Karpas-422 (cell line): ENCODE results near the gene AOAH. TPM values are rescaled to one million over a fixed set of nuclear protein-coding genes. Genes with fewer than 3 reads are reported as not detected.

Source experiments
- DNase-seq: peaks from one replicate; pipeline ENCODE4 v3.0.0-alpha.2; 2015
- H2AFZ ChIP-seq: fragments of 200-600 bp; sonication (generic); 2 replicates; pipeline ENCODE4 v1.6.1; 2014; ENCODE audit warnings: antibody characterized with exemption, low read length, mixed read lengths
- H3K27ac ChIP-seq: fragments of 200-600 bp; sonication (generic); 2 replicates; pipeline ENCODE4 v1.5.1; 2014; ENCODE audit warnings: mild to moderate bottlenecking, low read length, moderate library complexity
- H3K27me3 ChIP-seq: fragments of 200-600 bp; sonication (generic); 2 replicates; pipeline ENCODE4 v1.6.1; 2014; ENCODE audit warnings: low read length, mixed read lengths
- H3K36me3 ChIP-seq: fragments of 200-600 bp; sonication (generic); 2 replicates; pipeline ENCODE4 v1.6.1; 2014; ENCODE audit warnings: low read length, mixed read lengths; ENCODE audit not compliant: insufficient read depth
- H3K4me1 ChIP-seq: fragments of 200-600 bp; sonication (generic); 2 replicates; pipeline ENCODE4 v1.6.1; 2014; ENCODE audit warnings: mild to moderate bottlenecking, low read length, mixed read lengths
- H3K4me2 ChIP-seq: fragments of 200-600 bp; sonication (generic); 2 replicates; pipeline ENCODE4 v1.6.1; 2014; ENCODE audit warnings: low read length, low read depth, mild to moderate bottlenecking; ENCODE audit not compliant: poor library complexity, severe bottlenecking
- H3K4me3 ChIP-seq: fragments of 200-600 bp; sonication (generic); 2 replicates; pipeline ENCODE4 v1.5.1; 2014; ENCODE audit warnings: mild to moderate bottlenecking, antibody characterized with exemption, low read length, mixed read lengths
- H3K79me2 ChIP-seq: fragments of 200-600 bp; sonication (generic); 2 replicates; pipeline ENCODE4 v1.6.1; 2014; ENCODE audit warnings: mild to moderate bottlenecking, low read length, mixed read lengths
- H3K9ac ChIP-seq: fragments of 200-600 bp; sonication (generic); 2 replicates; pipeline ENCODE4 v1.6.0; 2014; ENCODE audit warnings: low read length
- H3K9me2 ChIP-seq: fragments of 200-600 bp; sonication (generic), shearing (Covaris generic); replicated peaks from 2 replicates; pipeline ENCODE4 v1.6.0; 2014; ENCODE audit warnings: mild to moderate bottlenecking, low read length, moderate library complexity; ENCODE audit not compliant: insufficient read depth
- H3K9me3 ChIP-seq: fragments of 300-700, 200-600 bp; sonication (generic); 2 replicates; pipeline ENCODE4 v1.6.1; 2014; ENCODE audit warnings: low read length, mixed read lengths
- H4K20me1 ChIP-seq: fragments of 200-600 bp; sonication (generic); 2 replicates; pipeline ENCODE4 v1.6.1; 2014; ENCODE audit warnings: mild to moderate bottlenecking, antibody characterized with exemption, low read length, low read depth; ENCODE audit not compliant: insufficient read depth
- total RNA-seq: library from RNA; depleted of rRNA; stranded (reverse); fragments of >200 nt; shearing (Covaris generic); gene quantifications from 2 replicates; pipeline ENCODE4 v1.2.3, GENCODE V29; 2014; ENCODE audit warnings: low replicate concordance

Gene AOAH
- total RNA-seq, 1 experiment from 2014 or later: not detected

- Histone ChIP-seq H3K36me3 (no peaks in the 10 kb centered on the region), H3K79me2 (no peaks in the 10 kb centered on the region), H3K27me3 (no peaks in the 10 kb centered on the region), H3K27ac (no peak overlapping the region), H3K4me1 (no peaks in the 10 kb centered on the region), H3K9ac (no peak overlapping the region), H3K9me2 (no peaks in the 10 kb centered on the region), H4K20me1 (no peaks in the 10 kb centered on the region), H3K4me3 (no peak overlapping the region), H3K9me3 (no peaks in the 10 kb centered on the region), H3K4me2 (no peak overlapping the region), H2AFZ (no peak overlapping the region)
- no peak for DNase-seq
These were observed 201.8 kb downstream of the AOAH start for GRCh38 chr7:36522453-36523007.

GRCh38 chr7:36521911-36522310 lies 202.4 kb downstream of the AOAH start:
- Histone ChIP-seq H2AFZ (no peak overlapping the region), H3K4me3 (no peak overlapping the region), H3K36me3 (no peaks in the 10 kb centered on the region), H4K20me1 (no peaks in the 10 kb centered on the region), H3K9me2 (no peaks in the 10 kb centered on the region), H3K27me3 (no peaks in the 10 kb centered on the region), H3K79me2 (no peaks in the 10 kb centered on the region), H3K27ac (no peak overlapping the region), H3K4me1 (no peaks in the 10 kb centered on the region), H3K4me2 (no peak overlapping the region), H3K9me3 (no peaks in the 10 kb centered on the region), H3K9ac (no peak overlapping the region)
- no peak for DNase-seq

GRCh38 chr7:36521133-36521532 lies 203.2 kb downstream of the AOAH start:
- H3K9me2 ChIP-seq: no peaks in the 10 kb centered on the region
- H3K27ac ChIP-seq: no peak overlapping the region
- no peaks in the 10 kb centered on the region for H3K27me3 ChIP-seq
- no peaks in the 10 kb centered on the region for H3K9me3 ChIP-seq
- H3K4me3 ChIP-seq: no peak overlapping the region
- H3K79me2 ChIP-seq: no peaks in the 10 kb centered on the region
- H3K9ac ChIP-seq: no peak overlapping the region
- H2AFZ ChIP-seq: no peak overlapping the region
- H3K36me3 ChIP-seq: no peaks in the 10 kb centered on the region
- H3K4me2 ChIP-seq: no peak overlapping the region
- peaks cover 3% of the 10 kb centered on the region; the same call in 1 of the 2 replicates for H3K4me1 ChIP-seq
- DNase-seq: no peak
- H4K20me1 ChIP-seq: no peaks in the 10 kb centered on the region

GRCh38 chr7:36515847-36516246 lies 208.4 kb downstream of the AOAH start:
- H3K79me2 ChIP-seq: no peaks in the 10 kb centered on the region
- DNase-seq: no peak
- H3K4me3 ChIP-seq: no peak overlapping the region
- no peaks in the 10 kb centered on the region for H3K27me3 ChIP-seq
- H3K4me2 ChIP-seq: no peak overlapping the region
- no peak overlapping the region for H2AFZ ChIP-seq
- H3K9me3 ChIP-seq: no peaks in the 10 kb centered on the region
- no peak overlapping the region for H3K9ac ChIP-seq
- no peak overlapping the region for H3K27ac ChIP-seq
- H3K9me2 ChIP-seq: no peaks in the 10 kb centered on the region
- peaks cover 3% of the 10 kb centered on the region; the same call in 1 of the 2 replicates for H3K4me1 ChIP-seq
- no peaks in the 10 kb centered on the region for H4K20me1 ChIP-seq
- no peaks in the 10 kb centered on the region for H3K36me3 ChIP-seq

- no peak overlapping the region for H3K4me2 ChIP-seq
- H3K27me3 ChIP-seq: no peaks in the 10 kb centered on the region
- H2AFZ ChIP-seq: no peak overlapping the region
- no peaks in the 10 kb centered on the region for H3K9me2 ChIP-seq
- H3K27ac ChIP-seq: no peak overlapping the region
- H3K79me2 ChIP-seq: no peaks in the 10 kb centered on the region
- no peaks in the 10 kb centered on the region for H4K20me1 ChIP-seq
- no peak overlapping the region for H3K9ac ChIP-seq
- DNase-seq: no peak
- no peaks in the 10 kb centered on the region for H3K36me3 ChIP-seq
- no peak overlapping the region for H3K4me3 ChIP-seq
- no peaks in the 10 kb centered on the region for H3K9me3 ChIP-seq
- H3K4me1 ChIP-seq: peaks cover 3% of the 10 kb centered on the region; the same call in 1 of the 2 replicates
These were observed 209.7 kb downstream of the AOAH start for GRCh38 chr7:36514289-36515243.

DNA sequence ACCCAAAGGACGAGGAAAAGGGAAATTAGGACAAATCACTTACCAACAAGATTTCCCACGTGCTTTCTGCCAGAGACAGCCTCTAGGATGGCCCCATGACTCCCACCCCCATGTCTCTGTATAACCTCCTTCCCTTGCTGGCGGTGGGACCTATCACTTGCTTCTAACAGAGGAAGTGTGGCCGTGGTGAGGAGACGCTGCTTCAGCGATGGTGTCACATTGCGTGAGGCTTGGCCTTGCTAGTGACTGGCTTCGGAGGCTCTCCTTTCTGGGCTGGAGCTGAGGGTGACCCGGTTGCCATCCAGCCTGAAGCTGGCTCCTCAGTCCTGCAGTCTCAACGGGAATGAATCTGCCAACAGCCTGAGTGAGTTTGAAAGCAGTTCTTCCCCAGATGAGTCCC lies 210.9 kb downstream of the AOAH start:
- H3K9ac ChIP-seq: no peak overlapping the region
- H3K4me2 ChIP-seq: no peak overlapping the region
- no peak overlapping the region for H2AFZ ChIP-seq
- DNase-seq: no peak
- H3K9me3 ChIP-seq: no peaks in the 10 kb centered on the region
- no peaks in the 10 kb centered on the region for H3K9me2 ChIP-seq
- no peak overlapping the region for H3K27ac ChIP-seq
- no peaks in the 10 kb centered on the region for H3K27me3 ChIP-seq
- peaks cover 3% of the 10 kb centered on the region; the same call in 1 of the 2 replicates for H3K4me1 ChIP-seq
- no peaks in the 10 kb centered on the region for H3K36me3 ChIP-seq
- no peaks in the 10 kb centered on the region for H3K79me2 ChIP-seq
- no peak overlapping the region for H3K4me3 ChIP-seq
- H4K20me1 ChIP-seq: no peaks in the 10 kb centered on the region

- Histone ChIP-seq H3K4me3 (no peak overlapping the region), H3K4me2 (no peak overlapping the region), H3K79me2 (no peaks in the 10 kb centered on the region), H3K4me1 (peaks cover 3% of the 10 kb centered on the region; the same call in 1 of the 2 replicates), H3K36me3 (no peaks in the 10 kb centered on the region), H3K27me3 (no peaks in the 10 kb centered on the region), H3K9me3 (no peaks in the 10 kb centered on the region), H3K9ac (no peak overlapping the region), H4K20me1 (no peaks in the 10 kb centered on the region), H2AFZ (no peak overlapping the region), H3K27ac (no peak overlapping the region), H3K9me2 (no peaks in the 10 kb centered on the region)
- DNase-seq: no peak
These were observed 211.7 kb downstream of the AOAH start for GRCh38 chr7:36512616-36513015.

- Histone ChIP-seq H3K4me1 (no peaks in the 10 kb centered on the region), H3K9me2 (no peaks in the 10 kb centered on the region), H2AFZ (no peak overlapping the region), H3K27me3 (no peaks in the 10 kb centered on the region), H3K4me2 (no peak overlapping the region), H3K36me3 (no peaks in the 10 kb centered on the region), H4K20me1 (no peaks in the 10 kb centered on the region), H3K79me2 (no peaks in the 10 kb centered on the region), H3K9me3 (no peaks in the 10 kb centered on the region; the same call in 1 of the 2 replicates), H3K9ac (no peak overlapping the region), H3K27ac (no peak overlapping the region), H3K4me3 (no peak overlapping the region)
- DNase-seq: no peak
These were observed 214.3 kb downstream of the AOAH start for GRCh38 chr7:36509962-36510361.
